Neuronal stem cell (in vitro differentiated cells): ENCODE results near the gene CES3.

Experiments
- DNase-seq: peaks from one replicate; pipeline ENCODE4 v3.0.0-alpha.2; 2013; ENCODE audit warnings: low spot score
- H2AFZ ChIP-seq: one replicate; pipeline ENCODE4 v1.6.1; 2013; ENCODE audit warnings: mild to moderate bottlenecking, low read length, inconsistent platforms
- H2AK5ac ChIP-seq: 2 replicates; pipeline ENCODE4 v1.6.1; 2013; ENCODE audit warnings: low read depth, mild to moderate bottlenecking, inconsistent platforms, low read length, moderate library complexity, mixed read lengths
- H2BK120ac ChIP-seq: 2 replicates; pipeline ENCODE4 v1.6.1; 2013; ENCODE audit warnings: low read depth, mild to moderate bottlenecking, inconsistent platforms, low read length, moderate library complexity, mixed read lengths
- H2BK12ac ChIP-seq: one replicate; pipeline ENCODE4 v1.6.1; 2013; ENCODE audit warnings: low read length, inconsistent platforms
- H2BK15ac ChIP-seq: 2 replicates; pipeline ENCODE4 v1.6.1; 2013; ENCODE audit warnings: mild to moderate bottlenecking, low read length, inconsistent platforms, mixed read lengths
- H2BK5ac ChIP-seq: one replicate; pipeline ENCODE4 v1.6.1; 2013; ENCODE audit warnings: inconsistent platforms, mild to moderate bottlenecking, low read length, moderate library complexity
- H3K14ac ChIP-seq: one replicate; pipeline ENCODE4 v1.6.1; 2013; ENCODE audit warnings: low read length, inconsistent platforms
- H3K18ac ChIP-seq: 2 replicates; pipeline ENCODE4 v1.6.1; 2013; ENCODE audit warnings: low read length, inconsistent platforms
- H3K23ac ChIP-seq: 2 replicates; pipeline ENCODE4 v1.6.1; 2013; ENCODE audit warnings: low read depth, mild to moderate bottlenecking, mixed read lengths, low read length, inconsistent platforms; ENCODE audit not compliant: poor library complexity
- H3K27ac ChIP-seq: replicated peaks from 3 replicates; pipeline ENCODE4 v1.5.1; 2013; ENCODE audit warnings: low read length, inconsistent platforms
- H3K27me3 ChIP-seq, 3 experiments: 2 replicates each; pipeline ENCODE4 v1.6.1; 2013; ENCODE audit warnings: low read length in 3 of 3, mild to moderate bottlenecking in 2 of 3, inconsistent platforms in 1 of 3, low read depth in 1 of 3, mixed read lengths in 1 of 3, moderate library complexity in 1 of 3; ENCODE audit not compliant: control insufficient read depth in 3 of 3, insufficient read depth in 3 of 3
- H3K36me3 ChIP-seq, 2 donors: replicated peaks in 1 of 2; 2 replicates each; pipeline ENCODE4 v1.6.1; 2013; ENCODE audit warnings: low read length in 2 of 2; ENCODE audit not compliant: control insufficient read depth in 2 of 2, insufficient read depth in 2 of 2
- H3K4ac ChIP-seq: 2 replicates; pipeline ENCODE4 v1.6.1; 2013; ENCODE audit warnings: inconsistent platforms, mild to moderate bottlenecking, low read length, moderate library complexity
- H3K4me1 ChIP-seq, 2 donors: 1 replicate in 1 of 2; 2 replicates in 1 of 2; pipeline ENCODE4 v1.6.1; 2013; ENCODE audit warnings: low read length in 2 of 2, low read depth in 1 of 2; ENCODE audit not compliant: control insufficient read depth in 2 of 2, insufficient read depth in 1 of 2
- H3K4me2 ChIP-seq: one replicate; pipeline ENCODE4 v1.6.1; 2013; ENCODE audit warnings: mild to moderate bottlenecking, low read length, inconsistent platforms; ENCODE audit not compliant: insufficient read depth, poor library complexity, severe bottlenecking
- H3K4me3 ChIP-seq, 2 donors: 2 replicates each; pipeline ENCODE4 v1.5.1; 2013; ENCODE audit warnings: low read length in 2 of 2, mild to moderate bottlenecking in 2 of 2, inconsistent platforms in 1 of 2, moderate library complexity in 1 of 2
- H3K79me1 ChIP-seq: one replicate; pipeline ENCODE4 v1.6.1; 2013; ENCODE audit warnings: low read depth, mild to moderate bottlenecking, inconsistent platforms, low read length, moderate library complexity
- H3K9ac ChIP-seq: one replicate; pipeline ENCODE4 v1.6.1; 2013; ENCODE audit warnings: mild to moderate bottlenecking, low read depth, low read length, inconsistent platforms; ENCODE audit not compliant: poor library complexity
- H3K9me3 ChIP-seq, 2 donors: replicated peaks in 1 of 2; 2 replicates each; pipeline versions ENCODE3 to v1.6.1; 2013; ENCODE audit warnings: low read length in 2 of 2, mild to moderate bottlenecking in 2 of 2, inconsistent platforms in 1 of 2, low read depth in 1 of 2, mixed read lengths in 1 of 2, moderate library complexity in 1 of 2; ENCODE audit not compliant: control insufficient read depth in 2 of 2, insufficient read depth in 1 of 2
- H4K8ac ChIP-seq: one replicate; pipeline ENCODE4 v1.6.1; 2013; ENCODE audit warnings: low read depth, mild to moderate bottlenecking, inconsistent platforms, low read length, moderate library complexity
- H4K91ac ChIP-seq: one replicate; pipeline ENCODE4 v1.6.1; 2013; ENCODE audit warnings: low read length, low read depth, mild to moderate bottlenecking, inconsistent platforms; ENCODE audit not compliant: poor library complexity
- WGBS, 2 donors: extraction: QIAGEN DNeasy Blood & Tissue Kit; methylation state at CpG; one replicate each; pipeline ENCODE4 v1.1.7; 2013; ENCODE audit warnings: missing lambda C conversion rate in 2 of 2, mixed read lengths in 1 of 2; ENCODE audit not compliant: insufficient read length in 2 of 2, insufficient replicate concordance in 1 of 2; ENCODE audit errors: extremely low coverage in 2 of 2; 5-methylcytosine and 5-hydroxymethylcytosine counted together

Gene CES3

DNA sequence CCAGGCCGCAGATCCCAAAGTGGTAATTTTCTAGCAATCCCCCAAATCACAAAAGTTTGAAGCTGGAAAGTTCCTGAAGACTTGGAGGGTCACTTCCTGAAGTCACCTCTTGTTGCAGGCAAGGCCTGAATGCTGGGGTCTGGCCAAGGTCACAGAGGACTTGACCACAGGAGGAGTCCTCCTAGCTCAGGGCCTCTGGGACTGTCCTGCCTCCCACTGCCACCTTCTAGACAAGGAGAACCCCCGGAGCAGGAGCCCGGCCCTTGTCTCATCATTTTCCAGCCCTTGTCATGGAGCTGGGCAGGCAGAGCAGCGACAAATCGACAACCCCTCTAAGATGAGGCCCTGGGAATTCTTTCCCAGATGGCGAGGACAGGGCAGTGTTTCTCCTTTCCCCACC lies 42.7 kb upstream of the CES3 start:
- H3K18ac ChIP-seq: no peak overlapping the region
- no peak overlapping the region for H3K9ac ChIP-seq
- H3K4me3 ChIP-seq: no peak overlapping the region
- no peak overlapping the region for H3K27ac ChIP-seq
- no peak overlapping the region for H3K14ac ChIP-seq
- H2BK120ac ChIP-seq: no peak overlapping the region
- H3K4me1 ChIP-seq: peaks cover 0 to 22% of the 10 kb centered on the region in 2 donors
- WGBS, 2 donors: no CpG with 5 or more reads among the region's 6 CpGs
- no peak overlapping the region for H2AFZ ChIP-seq
- no peak overlapping the region for H2BK15ac ChIP-seq
- no peak overlapping the region for H3K23ac ChIP-seq
- H3K27me3 ChIP-seq: peaks cover 0 to 48% (median 2%) of the 10 kb centered on the region in 3 experiments
- H3K79me1 ChIP-seq: no peaks in the 10 kb centered on the region
- peak overlapping the region; percentile 31 for H2AK5ac ChIP-seq
- H3K36me3 ChIP-seq: no peaks in the 10 kb centered on the region
- H3K9me3 ChIP-seq: no peaks in the 10 kb centered on the region
- no peak overlapping the region for H3K4ac ChIP-seq
- no peak for DNase-seq
- H4K8ac ChIP-seq: no peak overlapping the region
- H3K4me2 ChIP-seq: no peak overlapping the region
- H4K91ac ChIP-seq: no peak overlapping the region
- H2BK12ac ChIP-seq: no peak overlapping the region
- H2BK5ac ChIP-seq: no peak overlapping the region

DNA sequence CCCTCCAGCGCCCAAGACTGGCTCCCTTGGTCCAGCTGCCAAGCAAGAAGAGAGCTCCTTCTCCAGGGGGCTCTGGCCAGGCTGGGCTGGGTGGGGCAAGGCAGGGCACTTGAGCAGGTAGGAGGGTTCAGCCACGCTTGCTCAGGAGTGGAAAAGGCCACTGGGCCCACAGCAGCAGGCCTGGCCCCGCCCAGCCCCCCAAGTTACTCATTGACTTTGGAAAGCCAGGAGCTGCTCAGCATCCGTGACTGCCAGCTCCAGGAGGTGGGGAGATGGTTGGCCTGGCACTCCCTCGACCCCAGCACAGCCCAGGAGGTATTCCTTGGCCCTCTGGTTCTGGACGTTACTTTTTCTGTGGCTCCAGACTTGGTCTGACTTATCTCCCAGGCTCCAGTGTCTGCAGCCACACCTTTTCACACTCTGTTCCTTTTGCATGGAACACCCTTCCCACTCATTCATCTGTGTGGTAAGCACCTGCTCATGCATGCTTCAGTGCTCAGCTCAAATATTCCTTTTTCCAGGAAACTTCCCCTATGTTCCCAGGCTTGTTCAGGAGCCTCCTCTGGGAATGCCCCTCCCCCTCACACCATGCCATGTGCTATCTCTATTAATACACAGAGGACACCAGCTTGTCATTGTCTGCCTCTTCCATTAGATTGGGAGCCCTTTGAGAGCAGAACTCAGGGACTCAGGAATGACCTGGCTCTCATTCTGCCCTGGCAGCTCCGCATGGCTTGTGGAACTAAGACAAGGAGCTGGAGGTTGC lies 42.1 kb upstream of the CES3 start, which contains the start of gene CDH16:
Gene CDH16, minus strand, starts transcription at position 83 of the 766 bp plus-strand sequence. CDS start 820 bp downstream, outside the sequence.
- Histone ChIP-seq H3K23ac (peak within 1 kb of the TSS; percentile 25), H3K9ac (peak within 1 kb of the TSS; percentile 78), H2BK120ac (no peak within 1 kb of the TSS), H2BK12ac (no peak within 1 kb of the TSS), H2AK5ac (peak within 1 kb of the TSS; percentile 31), H3K18ac (peak within 1 kb of the TSS; percentile 66), H2BK15ac (no peak within 1 kb of the TSS), H3K14ac (no peak within 1 kb of the TSS), H4K91ac (no peak within 1 kb of the TSS), H3K9me3 (no peaks in the 10 kb centered on the region), H2AFZ (no peak within 1 kb of the TSS), H3K36me3 (no peaks in the 10 kb centered on the region), H2BK5ac (no peak within 1 kb of the TSS), H3K4me2 (no peak within 1 kb of the TSS), H4K8ac (no peak within 1 kb of the TSS), H3K27ac (no peak within 1 kb of the TSS), H3K79me1 (no peaks in the 10 kb centered on the region), H3K27me3 (peaks cover 0 to 54% (median 8%) of the 10 kb centered on the region in 3 experiments), H3K4me3 (no peak within 1 kb of the TSS), H3K4me1 (peaks cover 0 to 18% of the 10 kb centered on the region in 2 donors), H3K4ac (no peak within 1 kb of the TSS)
- no peak for DNase-seq
- WGBS, 2 donors: no CpG with 5 or more reads among the region's 7 CpGs

DNA sequence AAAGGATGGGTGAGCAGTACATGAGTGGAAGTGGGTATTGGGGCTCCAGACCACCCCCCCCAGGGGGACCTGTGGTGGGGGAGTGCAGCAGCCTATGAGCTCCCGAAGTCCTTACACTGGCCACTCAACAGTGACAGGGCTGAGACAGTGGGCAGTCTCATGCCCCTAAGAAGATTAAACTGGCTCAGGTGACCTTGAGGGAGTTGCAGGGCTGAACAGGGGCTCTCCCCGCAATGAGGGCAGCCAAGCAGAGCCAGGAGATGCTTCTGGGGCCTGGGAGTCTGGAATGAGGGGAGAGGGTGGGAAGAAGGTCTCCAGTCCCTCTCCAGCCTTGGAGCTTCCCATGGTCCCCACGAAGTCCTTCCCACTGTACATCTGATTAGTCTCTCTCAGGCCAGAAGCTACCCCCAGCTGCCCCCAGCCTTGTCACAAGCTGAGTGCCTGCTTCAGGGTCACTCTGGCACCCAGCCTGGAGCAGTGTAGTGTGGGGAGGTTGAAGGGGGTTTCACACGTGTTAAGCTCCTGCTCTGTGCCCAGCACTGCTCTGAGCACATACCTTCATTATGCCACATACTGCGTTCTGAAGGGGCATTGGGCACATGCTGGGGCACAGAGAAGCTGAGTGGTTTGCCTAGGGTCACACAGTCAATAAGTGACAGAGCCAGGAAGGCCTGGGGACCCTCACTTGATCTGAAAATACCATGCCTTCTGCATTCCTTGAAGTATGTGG lies 41.3 kb upstream of the CES3 start:
- Histone ChIP-seq H2BK12ac (no peak overlapping the region), H3K23ac (no peak overlapping the region), H3K79me1 (no peaks in the 10 kb centered on the region), H3K36me3 (no peaks in the 10 kb centered on the region), H3K18ac (no peak overlapping the region), H3K4me2 (no peak overlapping the region), H2AFZ (no peak overlapping the region), H2BK120ac (no peak overlapping the region), H3K4ac (no peak overlapping the region), H3K27me3 (peaks cover 7 to 56% (median 16%) of the 10 kb centered on the region in 3 experiments), H3K9ac (no peak overlapping the region), H2BK5ac (no peak overlapping the region), H2BK15ac (no peak overlapping the region), H4K8ac (no peak overlapping the region), H4K91ac (no peak overlapping the region), H3K4me1 (peaks cover 2 to 16% of the 10 kb centered on the region in 2 donors), H2AK5ac (no peak overlapping the region), H3K4me3 (no peak overlapping the region), H3K14ac (no peak overlapping the region), H3K27ac (no peak overlapping the region), H3K9me3 (no peaks in the 10 kb centered on the region)
- DNase-seq: no peak
- no CpG with 5 or more reads among the region's 5 CpGs for WGBS, 2 donors

DNA sequence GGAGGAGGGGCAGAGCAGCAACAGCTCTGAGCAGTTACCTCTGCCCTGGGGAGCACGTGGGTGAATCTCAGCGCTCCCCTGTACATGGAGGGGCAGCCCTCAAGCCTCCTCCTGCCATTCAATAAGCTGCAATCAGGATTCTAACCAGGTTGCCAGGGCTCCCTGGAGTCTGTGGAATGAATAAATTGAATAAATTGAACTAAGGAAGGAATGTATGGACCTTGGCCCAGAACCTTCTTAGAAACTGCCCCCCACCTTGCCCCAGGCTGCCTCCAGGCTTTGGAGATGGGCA lies 40.8 kb upstream of the CES3 start:
- Histone ChIP-seq H3K14ac (no peak overlapping the region), H3K79me1 (no peaks in the 10 kb centered on the region), H2BK15ac (no peak overlapping the region), H3K9me3 (no peaks in the 10 kb centered on the region), H2BK120ac (no peak overlapping the region), H4K91ac (no peak overlapping the region), H2BK12ac (no peak overlapping the region), H3K18ac (no peak overlapping the region), H3K4me3 (no peak overlapping the region), H3K36me3 (no peaks in the 10 kb centered on the region), H3K23ac (no peak overlapping the region), H2AK5ac (no peak overlapping the region), H3K4ac (no peak overlapping the region), H3K4me2 (no peak overlapping the region), H2BK5ac (no peak overlapping the region), H3K27me3 (peaks cover 11 to 61% (median 21%) of the 10 kb centered on the region in 3 experiments), H3K4me1 (peaks cover 2 to 18% of the 10 kb centered on the region in 2 donors), H4K8ac (no peak overlapping the region), H2AFZ (no peak overlapping the region), H3K9ac (no peak overlapping the region), H3K27ac (no peak overlapping the region)
- no peak for DNase-seq
- WGBS, 2 donors: no CpG with 5 or more reads among the region's 2 CpGs
